Sigmoid colon (tissue), 4 donors: ENCODE measurements around the gene FARP2.
"Not testable (repeated sequence)": the region's sequence is repeated elsewhere in the genome, so short reads cannot be mapped to it uniquely, and the experiment has no call there.

ENCODE experiments used
- CTCF ChIP-seq, 4 experiments: fragments of 450-650 bp in 3 of 4; fragments of 200-600 bp in 1 of 4; IDR thresholded peaks; one replicate each; pipeline ENCODE4 v1.5.1; 2016 to 2019; ENCODE audit warnings: antibody characterized with exemption in 4 of 4, mild to moderate bottlenecking in 3 of 4, moderate library complexity in 2 of 4
- EP300 ChIP-seq, 4 donors: sonication (generic); formaldehyde crosslinking; IDR thresholded peaks; one replicate each; pipeline ENCODE4 v1.6.1; 2017; ENCODE audit warnings: antibody characterized with exemption in 4 of 4
- POLR2A ChIP-seq, 2 donors: fragments of 450-650 bp; IDR thresholded peaks; one replicate each; pipeline ENCODE4 v1.6.1; 2016; ENCODE audit warnings: antibody characterized with exemption in 2 of 2, mild to moderate bottlenecking in 2 of 2, moderate library complexity in 2 of 2
- POLR2AphosphoS5 ChIP-seq, 4 donors: sonication (generic); formaldehyde crosslinking; IDR thresholded peaks; one replicate each; pipeline ENCODE4 v1.6.1; 2017; ENCODE audit warnings: antibody characterized with exemption in 4 of 4

- TF ChIP-seq POLR2A, CTCF, POLR2AphosphoS5, EP300 (IDR thresholded peaks at IDR 0.05): not testable (repeated sequence)
These were observed 57.4 kb downstream of the FARP2 start for GRCh38 chr2:241413501-241413900.
